DOHH2 (cell line): ENCODE measurements around the gene CNGA3.

Source experiments
- EZH2phosphoT487 ChIP-seq: fragments of 200-600 bp; sonication (generic); IDR thresholded peaks from 2 replicates; pipeline ENCODE4 v1.6.1; 2017; ENCODE audit warnings: borderline replicate concordance, mild to moderate bottlenecking, antibody characterized with exemption, low read length, moderate library complexity, mixed read lengths
- TF ChIP-seq, protein P1 (sequence below): fragments of 200-600 bp; sonication (generic); IDR thresholded peaks from one replicate; pipeline ENCODE4 v1.5.1; 2014; ENCODE audit warnings: antibody characterized with exemption, mild to moderate bottlenecking, low read depth, low read length; ENCODE audit not compliant: poor library complexity, severe bottlenecking

DNA sequence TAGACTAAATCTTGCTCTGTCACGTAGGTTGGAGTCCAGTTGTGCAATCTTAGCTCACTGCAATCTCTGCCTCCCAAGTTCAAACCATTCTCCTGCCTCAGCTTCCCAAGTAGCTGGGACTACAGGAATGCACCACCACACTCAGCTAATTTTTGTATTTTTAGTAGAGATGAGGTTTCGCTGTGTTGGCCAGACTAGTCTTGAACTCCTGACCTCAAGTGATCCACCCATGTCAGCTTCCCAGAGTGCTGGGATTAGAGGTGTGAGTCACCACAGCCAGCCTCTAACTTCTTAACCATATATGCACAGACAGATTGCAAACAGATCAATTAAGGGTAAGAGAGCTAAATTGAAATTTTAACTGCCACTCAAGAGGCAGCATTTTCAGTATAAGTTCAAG, 22.1 kb upstream of the CNGA3 start:
- TF ChIP-seq, protein P1, sequence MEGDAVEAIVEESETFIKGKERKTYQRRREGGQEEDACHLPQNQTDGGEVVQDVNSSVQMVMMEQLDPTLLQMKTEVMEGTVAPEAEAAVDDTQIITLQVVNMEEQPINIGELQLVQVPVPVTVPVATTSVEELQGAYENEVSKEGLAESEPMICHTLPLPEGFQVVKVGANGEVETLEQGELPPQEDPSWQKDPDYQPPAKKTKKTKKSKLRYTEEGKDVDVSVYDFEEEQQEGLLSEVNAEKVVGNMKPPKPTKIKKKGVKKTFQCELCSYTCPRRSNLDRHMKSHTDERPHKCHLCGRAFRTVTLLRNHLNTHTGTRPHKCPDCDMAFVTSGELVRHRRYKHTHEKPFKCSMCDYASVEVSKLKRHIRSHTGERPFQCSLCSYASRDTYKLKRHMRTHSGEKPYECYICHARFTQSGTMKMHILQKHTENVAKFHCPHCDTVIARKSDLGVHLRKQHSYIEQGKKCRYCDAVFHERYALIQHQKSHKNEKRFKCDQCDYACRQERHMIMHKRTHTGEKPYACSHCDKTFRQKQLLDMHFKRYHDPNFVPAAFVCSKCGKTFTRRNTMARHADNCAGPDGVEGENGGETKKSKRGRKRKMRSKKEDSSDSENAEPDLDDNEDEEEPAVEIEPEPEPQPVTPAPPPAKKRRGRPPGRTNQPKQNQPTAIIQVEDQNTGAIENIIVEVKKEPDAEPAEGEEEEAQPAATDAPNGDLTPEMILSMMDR, result no peak
- TF ChIP-seq EZH2phosphoT487, result no peak
